Neural cell (in vitro differentiated cells): Measurements from ENCODE around the gene ST8SIA6.

ENCODE experiments used
- CTCF ChIP-seq: fragments of 450-650 bp; IDR thresholded peaks from 2 replicates; pipeline ENCODE4 v1.5.1; 2014; ENCODE audit warnings: antibody characterized with exemption, mild to moderate bottlenecking, moderate library complexity; ENCODE audit not compliant: poor library complexity, severe bottlenecking
- EZH2 ChIP-seq: fragments of 200-600, 300-800 bp; shearing (Covaris generic), sonication (generic); IDR thresholded peaks from 2 replicates; pipeline ENCODE4 v1.6.1; 2014; ENCODE audit warnings: antibody characterized with exemption, low read length, borderline replicate concordance, mild to moderate bottlenecking; ENCODE audit not compliant: insufficient read depth, poor library complexity, severe bottlenecking
- POLR2AphosphoS5 ChIP-seq: IDR thresholded peaks from 2 replicates; pipeline ENCODE4 v1.6.1; 2012
- TAF1 ChIP-seq: IDR thresholded peaks from 2 replicates; pipeline ENCODE4 v1.6.1; 2012; ENCODE audit warnings: low read depth

GRCh38 chr10:17452060-17452841 lies 2.1 kb downstream of the ST8SIA6 start:
- no peak for TF ChIP-seq CTCF
- TF ChIP-seq TAF1, result no peak
- TF ChIP-seq POLR2AphosphoS5, result no peak
- no peak for TF ChIP-seq EZH2
